NT2/D1 (cell line): Measurements from ENCODE around the gene LRP6.

ENCODE experiments used
- DNase-seq: peaks from one replicate; pipeline ENCODE4 v3.0.0-alpha.2; 2011; ENCODE audit warnings: low read depth, low spot score
- H3K27me3 ChIP-seq: 2 replicates; pipeline ENCODE4 v1.6.0; 2011; ENCODE audit warnings: mild to moderate bottlenecking; ENCODE audit not compliant: insufficient read length, insufficient read depth
- H3K36me3 ChIP-seq: 2 replicates; pipeline ENCODE4 v1.6.1; 2011; ENCODE audit warnings: mild to moderate bottlenecking, low read length, mixed read lengths; ENCODE audit not compliant: insufficient read depth, insufficient read length
- H3K4me1 ChIP-seq: 2 replicates; pipeline ENCODE4 v1.5.1; 2011; ENCODE audit not compliant: insufficient read depth, insufficient read length
- H3K4me3 ChIP-seq: 2 replicates; pipeline ENCODE4 v1.5.1; 2011; ENCODE audit warnings: low read depth; ENCODE audit not compliant: insufficient read length
- H3K9ac ChIP-seq: 2 replicates; pipeline ENCODE4 v1.6.0; 2011; ENCODE audit warnings: low read depth; ENCODE audit not compliant: insufficient read length
- H3K9me3 ChIP-seq: 2 replicates; pipeline ENCODE4 v1.5.1; 2011; ENCODE audit warnings: mild to moderate bottlenecking, low read length; ENCODE audit not compliant: insufficient read depth
- SUZ12 ChIP-seq: IDR thresholded peaks from 2 replicates; pipeline ENCODE4 v1.6.1; 2011; ENCODE audit not compliant: insufficient read length, insufficient read depth; ENCODE audit errors: extremely low read depth
- YY1 ChIP-seq: IDR thresholded peaks from 2 replicates; pipeline ENCODE4 v1.6.1; 2011; ENCODE audit not compliant: insufficient read length, insufficient read depth
- ZNF274 ChIP-seq: IDR thresholded peaks from 2 replicates; pipeline ENCODE4 v1.6.1; 2011; ENCODE audit warnings: mild to moderate bottlenecking, low read depth, low read length

LRP6 gene

DNA sequence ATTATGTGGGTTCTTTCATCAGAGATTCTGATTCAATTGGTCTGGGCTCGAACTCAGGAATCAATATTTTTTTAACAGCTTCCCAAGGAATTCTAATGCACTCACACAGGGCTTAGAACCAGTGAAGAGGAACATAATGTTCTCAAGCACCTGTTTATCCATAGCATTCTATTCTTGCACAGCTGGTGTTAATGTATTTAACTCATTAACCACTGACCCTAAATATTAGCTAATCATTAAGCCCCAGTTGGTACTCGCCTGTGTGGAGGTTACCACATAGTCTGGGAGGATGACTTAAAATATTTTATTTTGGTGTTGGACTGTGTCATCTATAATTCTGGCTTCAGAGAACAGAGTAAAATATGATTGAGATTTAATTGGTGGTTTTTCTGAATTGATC, 45.3 kb downstream of the LRP6 start:
- no peak for DNase-seq
- TF ChIP-seq YY1: no peak
- no peak for TF ChIP-seq SUZ12
- no peak for TF ChIP-seq ZNF274
- H3K4me3 ChIP-seq: no peak overlapping the region
- no peak overlapping the region for H3K9ac ChIP-seq
- peaks cover 2% of the 10 kb centered on the region for H3K36me3 ChIP-seq
- no peaks in the 10 kb centered on the region for H3K27me3 ChIP-seq
- no peaks in the 10 kb centered on the region; the same call in 1 of the 2 replicates for H3K9me3 ChIP-seq
- peaks cover 4% of the 10 kb centered on the region for H3K4me1 ChIP-seq

DNA sequence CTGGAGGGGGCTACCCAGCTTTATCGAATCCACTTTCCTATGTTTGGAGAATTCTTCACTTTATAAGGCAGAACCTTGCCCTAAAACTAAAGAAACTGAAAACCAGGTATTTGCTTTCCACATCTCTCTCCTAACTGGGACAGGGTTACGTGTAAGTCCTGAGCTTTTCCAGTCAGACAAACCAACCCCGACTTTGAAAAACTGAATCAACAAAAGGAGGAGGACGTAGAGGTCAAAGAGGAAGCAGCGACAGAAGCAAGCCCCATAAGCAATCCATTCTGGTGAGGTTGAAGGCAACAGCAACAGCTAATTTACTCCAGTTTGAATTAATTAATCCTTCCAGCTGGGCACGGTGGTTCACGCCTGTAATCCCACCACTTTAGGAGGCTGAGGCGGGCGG, 47.2 kb downstream of the LRP6 start:
- TF ChIP-seq SUZ12: no peak
- TF ChIP-seq YY1: no peak
- no peak for TF ChIP-seq ZNF274
- Histone ChIP-seq H3K36me3 (peaks cover 2% of the 10 kb centered on the region), H3K4me3 (no peak overlapping the region), H3K27me3 (no peaks in the 10 kb centered on the region), H3K9me3 (no peaks in the 10 kb centered on the region; the same call in 1 of the 2 replicates), H3K9ac (no peak overlapping the region), H3K4me1 (peaks cover 4% of the 10 kb centered on the region)
- no peak for DNase-seq

GRCh38 chr12:12217018-12217359, 49.9 kb downstream of the LRP6 start:
- Histone ChIP-seq H3K4me1 (peaks cover 4% of the 10 kb centered on the region), H3K27me3 (no peaks in the 10 kb centered on the region), H3K9ac (no peak overlapping the region), H3K9me3 (no peaks in the 10 kb centered on the region; the same call in 1 of the 2 replicates), H3K4me3 (no peak overlapping the region), H3K36me3 (peaks cover 2% of the 10 kb centered on the region)
- TF ChIP-seq ZNF274 (no peak), YY1 (no peak), SUZ12 (no peak)
- no peak for DNase-seq

GRCh38 chr12:12216349-12217017, 50.4 kb downstream of the LRP6 start:
- DNase-seq: no peak
- Histone ChIP-seq H3K4me1 (peaks cover 4% of the 10 kb centered on the region), H3K4me3 (no peak overlapping the region), H3K36me3 (peaks cover 2% of the 10 kb centered on the region), H3K27me3 (no peaks in the 10 kb centered on the region), H3K9me3 (no peaks in the 10 kb centered on the region; the same call in 1 of the 2 replicates), H3K9ac (no peak overlapping the region)
- TF ChIP-seq ZNF274: no peak
- TF ChIP-seq YY1: no peak
- no peak for TF ChIP-seq SUZ12

GRCh38 chr12:12214635-12215131, 52.2 kb downstream of the LRP6 start:
- no peak for DNase-seq
- Histone ChIP-seq H3K27me3 (no peaks in the 10 kb centered on the region), H3K4me1 (peaks cover 4% of the 10 kb centered on the region), H3K9me3 (no peaks in the 10 kb centered on the region; the same call in 1 of the 2 replicates), H3K36me3 (peaks cover 2% of the 10 kb centered on the region), H3K4me3 (no peak overlapping the region), H3K9ac (no peak overlapping the region)
- TF ChIP-seq ZNF274 (no peak), YY1 (no peak), SUZ12 (no peak)

- Histone ChIP-seq H3K9ac (no peak overlapping the region), H3K4me1 (peaks cover 4% of the 10 kb centered on the region)
These were observed 52.6 kb downstream of the LRP6 start for GRCh38 chr12:12214201-12214600.

DNA sequence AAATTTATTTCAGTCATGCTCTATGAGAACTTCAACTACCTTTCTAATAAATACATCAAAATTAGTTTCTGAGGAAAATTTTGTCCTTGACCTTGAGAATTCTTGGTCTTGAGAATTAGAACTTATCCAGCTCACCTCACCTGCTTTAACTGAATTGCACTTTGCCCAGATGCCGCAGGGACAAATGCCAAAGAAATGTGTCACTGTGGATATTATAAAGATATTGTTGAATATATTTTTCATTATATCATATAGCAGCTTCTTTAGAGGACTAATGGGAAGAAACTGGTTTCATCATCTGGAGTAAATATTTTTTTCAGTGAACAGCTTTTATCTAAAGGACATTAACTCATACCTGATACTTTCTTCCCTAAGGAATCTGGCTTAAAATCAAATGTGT, 54.1 kb downstream of the LRP6 start:
- Histone ChIP-seq H3K9me3 (no peaks in the 10 kb centered on the region), H3K4me1 (peaks cover 4% of the 10 kb centered on the region)
- no peak for TF ChIP-seq ZNF274
- TF ChIP-seq YY1: no peak
- no peak for TF ChIP-seq SUZ12

More at GRCh38 chr12:12214201-12214600, 52.6 kb downstream of the LRP6 start:
- no peak for TF ChIP-seq YY1
- TF ChIP-seq SUZ12: no peak
- no peak for TF ChIP-seq ZNF274
- Histone ChIP-seq H3K27me3 (no peaks in the 10 kb centered on the region), H3K36me3 (peaks cover 2% of the 10 kb centered on the region), H3K4me3 (no peak overlapping the region), H3K9me3 (no peaks in the 10 kb centered on the region; the same call in 1 of the 2 replicates)
- no peak for DNase-seq

More for the DNA sequence above, 54.1 kb downstream of the LRP6 start:
- H3K27me3 ChIP-seq: no peaks in the 10 kb centered on the region
- no peaks in the 10 kb centered on the region for H3K36me3 ChIP-seq
- DNase-seq: no peak
- no peak overlapping the region for H3K9ac ChIP-seq
- no peak overlapping the region for H3K4me3 ChIP-seq
